ENCODE results near the gene NOL6. TPM values are rescaled to one million over a fixed set of nuclear protein-coding genes. Genes with fewer than 3 reads are reported as not detected.
"Not testable (repeated sequence)": the region's sequence is repeated elsewhere in the genome, so short reads cannot be mapped to it uniquely, and the experiment has no call there.

NOL6 gene
- total and polyA plus RNA-seq, 9 of the 15 experiments (the other 6 are each of a cell fraction or from before 2014, with no cell fraction given): 7.7 to 58.9 (median 27.0) TPM

DNA sequence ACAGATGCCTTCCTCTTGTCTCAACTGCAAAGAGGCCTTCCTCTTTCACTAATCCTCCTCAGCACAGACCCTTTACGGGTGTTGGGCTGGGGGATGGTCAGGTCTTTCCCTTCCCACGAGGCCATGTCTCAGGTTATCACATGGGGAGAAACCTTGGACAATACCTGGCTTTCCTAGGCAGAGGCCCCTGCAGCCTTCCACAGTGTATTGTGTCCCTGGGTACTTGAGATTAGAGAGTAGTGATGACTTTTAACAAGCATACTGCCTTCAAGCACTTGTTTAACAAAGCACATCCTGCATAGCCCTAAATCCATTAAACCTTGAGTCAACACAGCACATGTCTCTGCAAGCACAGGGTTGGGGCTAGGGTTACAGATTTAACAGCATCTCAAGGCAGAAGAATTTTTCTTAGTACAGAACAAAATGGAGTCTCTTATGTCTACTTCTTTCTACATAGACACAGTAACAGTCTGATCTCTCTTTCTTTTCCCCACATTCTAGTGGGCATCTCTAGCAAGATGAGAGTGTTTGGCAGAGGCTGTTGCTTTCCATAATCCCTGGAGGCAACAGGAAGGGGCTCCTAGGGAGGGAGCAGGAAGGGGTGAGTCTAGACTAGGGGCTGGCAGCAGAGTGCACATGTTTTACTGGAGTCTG is 41.7 kb upstream of the NOL6 start:
- H3K36me3 ChIP-seq (ENCODE audit: control insufficient read depth, insufficient read depth, low read length); H3K4me1 ChIP-seq (replicated peaks in 1 of 2; ENCODE audit: control insufficient read depth in 2 of 2, insufficient read depth in 2 of 2, low read length in 2 of 2); H3K27ac ChIP-seq (ENCODE audit: extremely low read depth, low read depth, low read length); H3K9me1 ChIP-seq (ENCODE audit: control insufficient read depth, insufficient read depth, low read length); H4K20me1 ChIP-seq (replicated peaks; ENCODE audit: control insufficient read depth, insufficient read depth, low read length); ATAC-seq; H2AFZ ChIP-seq (ENCODE audit: low read depth, low read length); H3K9ac ChIP-seq (ENCODE audit: insufficient read depth in 1 of 2, low read depth in 2 of 2, low read length in 2 of 2); H3K27me3 ChIP-seq (ENCODE audit: control insufficient read depth in 2 of 2, insufficient read depth in 2 of 2, low read length in 2 of 2); CTCF ChIA-PET (ENCODE audit: low intra/inter-chr PET ratio); POLR2A ChIA-PET; in situ Hi-C loops (cut with MboI); intact Hi-C loops (cut with micrococcal nuclease); DNase-seq (ENCODE audit: extremely low read depth in 1 of 4, low spot score in 3 of 4); H3K4me3 ChIP-seq; H3K9me3 ChIP-seq (replicated peaks; ENCODE audit: control insufficient read depth, insufficient read depth, low read depth, low read length); H3K79me2 ChIP-seq (ENCODE audit: control insufficient read depth, insufficient read depth, low read length); H3K4me2 ChIP-seq (ENCODE audit: insufficient read depth, low read length); BruUV-seq (replicated peaks); FAIRE-seq; TF ChIP-seq NR2C1 (IDR thresholded peaks at IDR 0.05); NR4A1 (CRISPR knock-in tag; IDR thresholded peaks at IDR 0.05): not testable (repeated sequence)
- no CpG with 5 or more reads among the region's 2 CpGs for WGBS (ENCODE audit: insufficient coverage, low coverage, missing lambda C conversion rate)
- TF ChIP-seq TAF7 (tag; IDR thresholded peaks at IDR 0.05) (peak; percentile 24; the same call in 1 of the 2 replicates), KLF6 (CRISPR knock-in tag; IDR thresholded peaks at IDR 0.05; ENCODE audit: borderline replicate concordance) (peak; percentile 38; the same call in 1 of the 2 replicates), CXXC5 (CRISPR knock-in tag; IDR thresholded peaks at IDR 0.05) (peak; percentile 47; the same call in 1 of the 2 replicates), MEF2D (tag; conservative IDR thresholded peaks at IDR 0.05; ENCODE audit: low read depth) (peak; percentile 61; the same call in 1 of the 2 replicates), ZNF583 (CRISPR knock-in tag; IDR thresholded peaks at IDR 0.05) (0 out of 2 replicates have a peak, but pooled peaks have one; percentile 41), DMBX1 (CRISPR knock-in tag; IDR thresholded peaks at IDR 0.05; ENCODE audit: borderline replicate concordance) (peak; percentile 78), PTRF (tag; IDR thresholded peaks at IDR 0.05) (peak; percentile 72; the same call in 1 of the 2 replicates), HDAC8 (tag; IDR thresholded peaks at IDR 0.05) (0 out of 2 replicates have a peak, but pooled peaks have one; percentile 46), DDX20 (tag; IDR thresholded peaks at IDR 0.05; ENCODE audit: low read depth) (0 out of 2 replicates have a peak, but pooled peaks have one; percentile 37), PTTG1 (tag; IDR thresholded peaks at IDR 0.05; ENCODE audit: low read depth) (peak; percentile 55; the same call in 1 of the 2 replicates), NR2C1 (tag; IDR thresholded peaks at IDR 0.05) (0 out of 2 replicates have a peak, but pooled peaks have one; percentile 52), NR4A1 (tag; IDR thresholded peaks at IDR 0.05) (peak; percentile 90), SMAD4 (CRISPR knock-in tag; conservative IDR thresholded peaks at IDR 0.05) (peak; percentile 78), ZNF311 (CRISPR knock-in tag; IDR thresholded peaks at IDR 0.05) (peak; percentile 83)
- TF ChIP-seq, protein P1, sequence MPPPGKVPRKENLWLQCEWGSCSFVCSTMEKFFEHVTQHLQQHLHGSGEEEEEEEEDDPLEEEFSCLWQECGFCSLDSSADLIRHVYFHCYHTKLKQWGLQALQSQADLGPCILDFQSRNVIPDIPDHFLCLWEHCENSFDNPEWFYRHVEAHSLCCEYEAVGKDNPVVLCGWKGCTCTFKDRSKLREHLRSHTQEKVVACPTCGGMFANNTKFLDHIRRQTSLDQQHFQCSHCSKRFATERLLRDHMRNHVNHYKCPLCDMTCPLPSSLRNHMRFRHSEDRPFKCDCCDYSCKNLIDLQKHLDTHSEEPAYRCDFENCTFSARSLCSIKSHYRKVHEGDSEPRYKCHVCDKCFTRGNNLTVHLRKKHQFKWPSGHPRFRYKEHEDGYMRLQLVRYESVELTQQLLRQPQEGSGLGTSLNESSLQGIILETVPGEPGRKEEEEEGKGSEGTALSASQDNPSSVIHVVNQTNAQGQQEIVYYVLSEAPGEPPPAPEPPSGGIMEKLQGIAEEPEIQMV (tag; conservative IDR thresholded peaks at IDR 0.05; ENCODE audit: low read depth): peak; percentile 52; the same call in 1 of the 2 replicates
- TF ChIP-seq, protein P2, sequence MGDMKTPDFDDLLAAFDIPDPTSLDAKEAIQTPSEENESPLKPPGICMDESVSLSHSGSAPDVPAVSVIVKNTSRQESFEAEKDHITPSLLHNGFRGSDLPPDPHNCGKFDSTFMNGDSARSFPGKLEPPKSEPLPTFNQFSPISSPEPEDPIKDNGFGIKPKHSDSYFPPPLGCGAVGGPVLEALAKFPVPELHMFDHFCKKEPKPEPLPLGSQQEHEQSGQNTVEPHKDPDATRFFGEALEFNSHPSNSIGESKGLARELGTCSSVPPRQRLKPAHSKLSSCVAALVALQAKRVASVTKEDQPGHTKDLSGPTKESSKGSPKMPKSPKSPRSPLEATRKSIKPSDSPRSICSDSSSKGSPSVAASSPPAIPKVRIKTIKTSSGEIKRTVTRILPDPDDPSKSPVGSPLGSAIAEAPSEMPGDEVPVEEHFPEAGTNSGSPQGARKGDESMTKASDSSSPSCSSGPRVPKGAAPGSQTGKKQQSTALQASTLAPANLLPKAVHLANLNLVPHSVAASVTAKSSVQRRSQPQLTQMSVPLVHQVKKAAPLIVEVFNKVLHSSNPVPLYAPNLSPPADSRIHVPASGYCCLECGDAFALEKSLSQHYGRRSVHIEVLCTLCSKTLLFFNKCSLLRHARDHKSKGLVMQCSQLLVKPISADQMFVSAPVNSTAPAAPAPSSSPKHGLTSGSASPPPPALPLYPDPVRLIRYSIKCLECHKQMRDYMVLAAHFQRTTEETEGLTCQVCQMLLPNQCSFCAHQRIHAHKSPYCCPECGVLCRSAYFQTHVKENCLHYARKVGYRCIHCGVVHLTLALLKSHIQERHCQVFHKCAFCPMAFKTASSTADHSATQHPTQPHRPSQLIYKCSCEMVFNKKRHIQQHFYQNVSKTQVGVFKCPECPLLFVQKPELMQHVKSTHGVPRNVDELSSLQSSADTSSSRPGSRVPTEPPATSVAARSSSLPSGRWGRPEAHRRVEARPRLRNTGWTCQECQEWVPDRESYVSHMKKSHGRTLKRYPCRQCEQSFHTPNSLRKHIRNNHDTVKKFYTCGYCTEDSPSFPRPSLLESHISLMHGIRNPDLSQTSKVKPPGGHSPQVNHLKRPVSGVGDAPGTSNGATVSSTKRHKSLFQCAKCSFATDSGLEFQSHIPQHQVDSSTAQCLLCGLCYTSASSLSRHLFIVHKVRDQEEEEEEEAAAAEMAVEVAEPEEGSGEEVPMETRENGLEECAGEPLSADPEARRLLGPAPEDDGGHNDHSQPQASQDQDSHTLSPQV (IDR thresholded peaks at IDR 0.05): peak; percentile 71; the same call in 1 of the 2 replicates
